NCI-H187 treated with DMSO at 0.1 percent for 48 hours (cell line): ENCODE results near the gene NFKBIE.
"Not testable (repeated sequence)": the region's sequence is repeated elsewhere in the genome, so short reads cannot be mapped to it uniquely, and the experiment has no call there.

ENCODE experiments used
- DNase-seq: peaks from one replicate; lab custom pipeline; 2025; lab: John Stamatoyannopoulos, UW

NFKBIE gene, protein sequence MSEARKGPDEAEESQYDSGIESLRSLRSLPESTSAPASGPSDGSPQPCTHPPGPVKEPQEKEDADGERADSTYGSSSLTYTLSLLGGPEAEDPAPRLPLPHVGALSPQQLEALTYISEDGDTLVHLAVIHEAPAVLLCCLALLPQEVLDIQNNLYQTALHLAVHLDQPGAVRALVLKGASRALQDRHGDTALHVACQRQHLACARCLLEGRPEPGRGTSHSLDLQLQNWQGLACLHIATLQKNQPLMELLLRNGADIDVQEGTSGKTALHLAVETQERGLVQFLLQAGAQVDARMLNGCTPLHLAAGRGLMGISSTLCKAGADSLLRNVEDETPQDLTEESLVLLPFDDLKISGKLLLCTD

DNA sequence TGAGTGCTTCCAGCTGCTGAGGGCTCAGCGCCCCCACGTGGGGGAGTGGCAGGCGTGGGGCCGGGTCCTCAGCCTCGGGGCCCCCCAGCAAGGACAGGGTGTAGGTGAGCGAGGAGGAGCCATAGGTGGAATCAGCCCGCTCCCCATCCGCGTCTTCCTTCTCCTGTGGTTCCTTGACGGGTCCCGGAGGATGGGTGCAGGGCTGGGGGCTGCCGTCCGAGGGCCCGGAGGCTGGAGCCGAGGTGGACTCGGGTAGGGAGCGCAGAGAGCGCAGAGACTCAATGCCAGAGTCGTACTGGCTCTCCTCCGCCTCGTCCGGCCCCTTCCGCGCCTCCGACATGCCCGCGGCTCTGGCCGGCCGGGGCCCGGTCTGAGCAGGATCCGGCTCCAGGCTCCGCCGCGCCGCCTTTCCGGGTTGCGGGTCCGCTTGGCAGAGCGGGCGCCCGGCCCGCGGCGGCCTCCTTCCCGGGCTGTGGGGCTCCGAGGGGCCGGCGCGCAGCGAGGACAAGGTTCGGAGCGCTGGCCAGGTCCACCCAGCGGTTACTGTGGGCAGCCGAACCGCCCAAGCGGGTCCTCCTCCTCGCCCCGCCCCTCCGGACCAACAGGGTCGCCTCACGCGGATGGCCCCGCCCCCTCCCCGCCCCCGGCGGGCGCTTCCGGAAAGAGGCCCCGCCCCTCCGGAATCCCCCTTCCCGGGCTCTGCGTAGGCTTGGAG lies at the start of gene NFKBIE:
Gene NFKBIE, minus strand, starts transcription at position 545 of the 715 bp plus-strand sequence. Its CDS starts 205 bp downstream, at position 340.
- peak; percentile 6 for DNase-seq

DNA sequence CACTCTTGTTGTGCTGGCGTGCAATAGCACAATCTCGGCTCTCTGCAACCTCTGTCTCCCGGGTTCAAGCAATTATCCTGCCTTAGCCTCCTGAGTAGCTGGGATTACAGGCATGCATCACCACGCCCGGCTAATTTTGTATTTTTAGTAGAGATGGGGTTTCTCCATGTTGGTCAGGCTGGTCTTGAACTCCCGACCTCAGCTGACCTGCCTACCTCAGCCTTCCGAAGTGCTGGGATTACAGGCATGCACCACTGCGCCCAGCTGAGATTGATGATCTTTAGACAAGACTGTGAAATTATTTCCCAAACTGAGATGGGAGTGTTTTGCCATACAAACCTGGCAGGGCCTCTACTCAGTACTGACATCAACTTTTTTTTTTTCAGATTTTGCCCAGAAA lies 49.3 kb upstream of the NFKBIE start:
- not testable (repeated sequence) for DNase-seq

DNA sequence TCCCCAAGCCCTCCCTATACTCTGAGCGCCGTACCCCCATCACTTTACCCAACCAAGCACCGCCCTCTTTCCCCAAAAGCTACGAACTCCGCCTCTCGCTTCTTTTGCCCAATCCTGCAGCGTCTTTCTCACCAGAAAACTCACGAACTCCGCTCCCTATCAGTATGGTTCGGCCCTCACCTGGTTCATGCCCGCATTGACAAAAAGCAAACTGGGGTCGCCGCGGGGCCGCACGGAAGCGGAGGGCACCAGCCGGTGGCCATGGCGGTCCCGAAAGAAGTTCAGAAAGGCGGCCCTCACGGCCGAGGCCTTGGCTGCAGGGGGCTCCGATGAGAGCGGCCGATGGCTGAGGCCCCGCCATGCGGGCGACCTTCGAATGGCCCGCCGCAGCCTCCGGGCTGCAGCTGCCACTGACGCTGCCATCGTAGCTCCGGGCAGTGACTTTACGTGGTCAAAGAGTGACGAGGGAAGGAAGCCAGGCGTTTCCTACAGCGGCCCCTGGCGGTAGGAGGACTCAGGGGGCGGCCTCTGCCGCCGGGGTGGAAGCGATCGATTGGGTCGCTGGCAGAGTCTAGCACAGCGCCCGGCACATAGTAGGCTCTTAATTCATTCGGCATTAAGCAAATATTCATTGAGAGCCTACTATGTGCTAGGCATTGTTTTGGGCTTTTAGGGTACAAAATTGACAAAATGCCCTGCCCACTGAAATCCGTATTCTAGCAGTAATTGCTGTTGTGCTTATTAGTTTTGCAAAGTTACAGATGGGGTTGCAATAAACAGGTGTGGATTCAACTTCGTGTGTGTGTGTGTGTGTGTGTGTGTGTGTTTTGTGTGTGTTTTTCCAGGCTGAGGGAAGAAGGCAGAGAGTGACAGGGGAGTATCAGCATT lies 47.8 kb upstream of the NFKBIE start, which contains the start of gene AARS2:
Gene AARS2, minus strand, starts transcription at position 447 of the 888 bp plus-strand sequence. Its CDS starts 24 bp downstream, at position 423.
- DNase-seq, result peak; percentile 35

DNA sequence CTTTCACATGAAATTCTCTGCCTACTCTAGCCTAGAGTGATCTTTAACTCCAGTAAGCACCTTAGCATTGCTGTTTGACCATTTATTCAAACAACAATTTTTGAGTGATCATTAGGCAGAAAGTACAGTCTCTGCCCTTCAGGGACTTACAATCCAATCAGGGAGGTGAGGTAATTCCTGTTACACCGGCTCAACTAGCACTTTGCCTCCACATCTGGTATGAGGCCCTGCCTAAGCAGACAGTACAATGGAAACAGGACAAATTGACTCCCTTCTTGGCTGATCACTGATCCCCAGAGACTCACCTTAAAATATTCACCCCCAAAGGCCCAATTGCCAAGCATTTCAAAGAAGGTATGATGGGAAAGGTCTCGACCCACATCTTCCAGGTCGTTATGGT lies 46.4 kb upstream of the NFKBIE start:
- no peak for DNase-seq

DNA sequence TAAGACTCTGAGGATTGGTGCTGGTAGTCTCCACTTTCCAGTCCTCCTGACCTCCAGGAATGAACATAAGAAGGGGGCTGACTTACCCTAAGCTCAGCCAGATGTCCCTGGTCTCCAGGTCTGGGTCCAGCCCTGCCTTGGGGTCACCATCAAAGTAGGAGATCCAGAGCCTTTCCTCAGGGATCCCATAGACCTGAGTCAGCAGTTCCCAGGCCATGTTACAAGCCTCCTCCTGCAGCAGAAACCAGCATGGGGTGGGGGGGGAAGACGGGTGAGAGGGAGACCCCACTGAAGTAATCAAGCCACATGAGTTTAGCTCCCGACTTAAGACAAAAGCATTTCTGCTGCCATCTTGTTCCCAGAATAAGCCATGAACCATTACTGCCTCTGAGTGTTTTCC lies 46.0 kb upstream of the NFKBIE start:
- no peak for DNase-seq

DNA sequence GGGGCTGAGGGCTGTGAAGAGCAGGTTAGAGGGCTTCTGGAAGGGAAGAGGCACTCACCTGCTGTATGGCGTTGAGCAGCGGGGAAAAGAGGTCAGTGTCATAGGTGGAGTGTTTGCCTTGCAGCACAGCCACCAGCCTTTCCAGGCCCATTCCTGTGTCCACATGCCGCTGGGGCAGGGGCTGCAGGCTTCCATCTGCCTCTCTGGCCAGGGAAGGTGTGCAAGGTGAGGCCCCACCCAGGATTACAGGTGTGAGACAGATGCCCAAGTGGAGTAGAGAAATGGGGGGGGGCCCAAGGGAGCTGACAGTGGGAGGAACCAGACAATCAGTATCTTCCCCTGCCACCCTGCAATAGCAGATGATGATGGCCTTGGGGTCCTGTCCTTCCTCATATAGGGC lies 44.9 kb upstream of the NFKBIE start:
- DNase-seq, result no peak

DNA sequence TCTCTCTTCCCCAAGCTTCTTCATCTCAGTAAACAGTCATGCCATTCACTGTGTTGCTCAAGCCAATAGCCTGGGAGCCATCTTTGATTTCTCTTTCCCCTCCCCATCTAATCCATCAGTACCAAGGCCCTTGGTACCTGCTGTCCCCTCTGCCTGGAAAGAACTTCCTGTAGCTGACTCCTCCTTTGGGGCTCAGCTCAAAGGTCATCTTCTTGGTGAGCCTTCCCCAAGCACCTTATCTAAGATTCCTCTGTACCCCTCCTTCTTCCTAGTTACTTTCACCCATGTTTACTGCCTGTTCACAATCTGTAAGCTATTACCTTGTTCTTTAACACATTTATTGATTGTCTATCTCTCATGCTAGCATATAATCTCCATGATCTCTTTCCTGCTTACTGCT lies 44.3 kb upstream of the NFKBIE start:
- no peak for DNase-seq

DNA sequence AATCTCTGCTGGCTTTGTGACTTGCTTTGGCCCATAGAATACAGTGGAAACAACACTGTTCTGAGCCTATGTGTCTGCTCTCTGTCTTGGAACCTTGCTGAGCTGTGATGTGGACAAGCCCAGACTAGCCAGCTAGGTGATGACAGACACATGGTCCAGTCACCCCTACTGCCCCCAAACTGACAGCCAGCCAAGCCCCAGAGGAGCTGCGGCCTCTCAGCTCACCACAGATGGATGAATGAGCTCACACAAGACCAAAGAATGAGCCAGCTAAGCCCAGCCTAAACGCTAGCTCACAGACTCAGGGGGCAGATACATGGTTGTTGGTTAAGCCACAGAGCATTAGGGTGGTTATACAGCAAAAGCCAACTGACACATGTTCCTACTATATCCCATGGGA lies 43.7 kb upstream of the NFKBIE start:
- no peak for DNase-seq

DNA sequence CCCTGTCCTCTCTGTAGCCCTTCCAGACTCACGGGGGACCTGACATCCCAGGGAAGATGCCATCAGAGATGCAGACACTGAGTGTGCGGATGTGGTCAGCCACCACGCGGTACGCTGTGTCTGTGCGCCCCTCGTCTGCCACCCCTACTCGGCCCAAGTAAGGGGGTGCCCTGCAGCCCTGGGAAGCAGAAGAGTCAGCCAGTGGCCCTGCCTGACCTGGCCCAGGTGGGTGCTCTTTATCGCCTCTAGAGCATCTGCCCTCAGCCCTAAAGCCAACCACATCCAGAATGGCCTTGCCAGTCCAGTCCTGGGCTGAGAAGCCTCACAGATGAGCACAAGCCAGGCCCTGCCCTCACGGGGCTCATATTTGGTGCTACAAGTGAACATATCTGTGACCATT lies 41.9 kb upstream of the NFKBIE start:
- no peak for DNase-seq

DNA sequence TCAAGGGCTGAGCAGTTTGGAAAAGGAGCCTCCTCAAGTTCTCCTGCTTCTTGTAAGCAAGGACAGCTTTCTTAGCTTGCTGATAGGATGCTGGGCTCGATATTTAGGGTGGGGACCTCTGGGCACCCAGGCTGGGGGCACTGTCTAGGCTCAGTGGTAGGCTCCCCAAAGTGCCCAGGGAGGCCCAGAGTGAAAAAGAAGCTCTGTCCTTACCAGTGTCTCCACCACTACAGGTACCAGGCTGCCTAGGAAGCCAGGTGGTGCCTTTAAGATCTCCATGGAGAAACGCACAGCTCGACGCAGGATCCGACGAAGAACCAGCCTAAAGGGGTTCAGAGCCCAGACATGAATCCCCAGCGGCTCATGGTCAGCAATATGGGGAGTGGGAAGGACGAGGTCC lies 41.4 kb upstream of the NFKBIE start:
- DNase-seq, result no peak

DNA sequence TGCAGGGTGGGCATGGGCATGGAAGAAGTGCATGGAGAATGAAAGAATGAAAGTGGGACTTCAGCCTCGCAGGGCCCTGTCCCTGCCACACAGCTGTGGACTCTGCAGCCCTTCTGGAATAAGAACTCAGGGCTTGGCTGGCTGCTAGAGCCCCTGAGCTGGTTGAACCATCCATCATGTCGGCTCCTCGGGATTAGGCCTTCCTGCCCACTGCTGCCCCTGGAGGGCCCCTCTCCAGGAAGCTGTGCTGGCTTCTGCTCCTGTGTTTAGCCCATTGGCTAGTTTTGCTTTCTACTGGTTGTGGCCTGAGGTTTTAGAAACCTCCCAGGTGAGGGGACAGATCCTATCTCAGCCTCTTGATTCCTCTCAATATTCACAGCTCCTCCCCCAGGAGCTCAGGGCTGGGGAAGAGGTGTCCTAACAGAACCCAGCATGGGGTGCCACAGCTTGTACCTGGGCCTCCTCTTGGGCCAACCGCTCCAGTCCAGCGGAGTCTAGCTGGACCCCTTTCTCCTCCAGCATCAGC lies 39.9 kb upstream of the NFKBIE start:
- no peak for DNase-seq

DNA sequence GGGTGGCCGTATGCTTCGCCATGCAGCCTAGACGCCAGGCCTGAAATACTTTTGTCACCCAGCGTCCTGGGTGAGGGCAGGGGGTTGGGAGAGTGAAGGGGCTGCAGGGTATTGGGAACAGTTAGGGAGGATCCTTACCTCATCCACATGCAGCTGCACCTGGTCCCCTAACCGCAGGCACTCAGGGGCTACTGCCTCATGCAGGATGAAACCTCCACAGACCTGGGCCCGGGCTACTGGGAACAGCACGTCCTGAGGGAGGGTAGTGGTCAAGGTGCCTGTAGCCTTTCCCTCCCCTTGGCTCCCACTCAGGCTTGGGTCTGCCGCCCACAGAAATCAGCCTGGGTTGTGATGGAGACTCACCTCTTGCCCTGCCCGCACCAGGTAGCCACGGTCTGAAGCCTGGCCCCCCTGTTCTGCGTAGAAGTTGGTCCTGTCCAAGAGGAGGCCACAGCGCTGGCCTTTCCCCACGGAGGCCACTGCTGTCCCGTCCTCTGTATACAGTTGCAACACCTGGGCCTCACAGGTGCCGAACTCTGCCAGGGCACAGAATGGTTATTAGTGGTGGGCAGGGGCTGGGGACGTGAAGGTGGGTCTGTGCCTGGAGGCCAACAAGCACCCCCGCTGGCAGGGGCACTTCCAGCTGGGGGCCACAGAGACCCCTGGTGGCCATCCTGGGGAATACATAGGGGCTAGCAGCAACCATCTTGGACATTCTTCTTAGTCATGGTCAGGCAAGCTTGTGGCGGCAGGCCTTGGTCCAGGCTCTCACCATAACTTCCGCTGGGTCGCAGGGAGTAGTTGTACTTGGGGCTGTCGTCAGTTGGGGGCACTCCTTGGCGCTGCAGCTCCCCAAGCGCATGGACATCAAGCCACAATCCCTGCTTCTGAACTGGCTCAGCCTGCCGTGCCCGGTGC lies 39.2 kb upstream of the NFKBIE start:
- DNase-seq, result no peak

DNA sequence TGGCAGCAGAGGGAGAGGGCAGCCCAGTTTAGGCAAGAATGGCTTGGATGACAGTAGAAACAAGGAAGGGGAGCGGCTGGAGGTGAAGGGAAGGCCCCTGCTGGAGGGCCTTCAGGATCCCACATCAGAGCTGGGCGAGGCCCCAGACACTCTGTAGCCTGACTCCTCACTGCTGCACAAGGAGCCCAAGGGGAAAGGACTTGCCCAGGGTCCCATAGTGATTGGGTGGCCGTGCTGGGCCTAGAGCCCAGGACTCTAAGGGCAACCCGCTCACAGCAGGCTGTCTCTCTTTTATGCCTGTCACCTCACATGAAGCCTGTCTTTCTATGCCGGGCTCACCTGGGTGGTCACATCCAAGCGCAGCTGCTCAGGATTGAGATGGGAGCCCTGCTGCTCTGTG lies 38.5 kb upstream of the NFKBIE start:
- no peak for DNase-seq

DNA sequence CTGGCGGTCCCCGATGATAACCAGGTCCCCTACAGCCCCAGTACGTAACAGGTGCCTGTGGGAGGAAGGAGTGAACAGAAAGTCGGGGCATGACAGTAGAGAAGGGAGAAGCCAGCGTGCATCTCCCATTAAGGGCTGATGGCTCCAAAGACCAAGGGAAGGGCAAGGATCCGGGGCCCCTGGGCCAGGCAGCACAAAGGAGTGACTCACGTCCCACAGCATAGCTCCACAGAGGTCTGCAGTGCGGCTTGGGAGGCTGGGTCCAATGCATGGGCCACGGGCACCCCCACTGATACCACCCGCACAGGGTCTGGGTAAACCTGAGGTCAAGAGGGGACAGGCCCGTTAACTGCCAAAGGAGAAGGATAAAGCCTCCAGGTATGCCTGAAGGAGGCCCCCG lies 37.5 kb upstream of the NFKBIE start:
- DNase-seq, result no peak

DNA sequence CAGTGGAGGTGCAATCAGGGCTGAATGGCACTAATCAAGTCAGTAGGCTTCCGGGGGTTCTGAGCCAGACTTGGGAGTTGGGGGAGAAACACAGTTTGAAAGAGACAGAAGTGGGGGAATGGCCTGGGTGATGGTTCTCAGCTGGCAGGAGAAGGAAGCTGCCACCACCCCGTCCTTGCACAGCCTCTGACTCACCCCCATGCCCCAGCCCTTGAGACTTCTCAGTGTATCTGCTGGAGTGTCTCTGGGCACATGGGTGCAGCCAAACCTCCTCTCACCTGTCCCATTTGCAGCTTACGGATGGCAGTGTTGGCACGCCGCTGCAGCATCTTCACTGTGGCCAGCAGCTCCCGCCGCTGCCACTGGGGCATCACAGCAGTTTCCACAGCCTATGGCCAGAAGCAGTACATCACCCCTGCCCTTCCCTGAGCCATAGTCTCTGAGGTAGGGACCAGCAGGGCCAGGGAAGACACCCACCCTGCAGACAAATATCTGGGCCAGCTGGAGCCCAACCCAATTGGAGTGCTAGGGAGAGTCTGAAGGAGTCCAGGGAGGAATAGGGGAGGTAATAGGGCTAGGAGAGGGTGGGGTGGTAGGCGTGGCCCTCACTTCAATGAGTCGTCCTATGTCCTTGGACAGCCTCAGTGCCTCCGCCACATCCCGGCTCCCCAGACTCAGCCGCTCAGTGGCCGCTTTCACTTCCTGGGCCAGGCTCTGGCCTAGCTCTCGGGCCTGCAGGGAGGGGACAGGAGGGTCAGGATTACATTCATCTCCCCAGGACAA lies 36.6 kb upstream of the NFKBIE start:
- no peak for DNase-seq

DNA sequence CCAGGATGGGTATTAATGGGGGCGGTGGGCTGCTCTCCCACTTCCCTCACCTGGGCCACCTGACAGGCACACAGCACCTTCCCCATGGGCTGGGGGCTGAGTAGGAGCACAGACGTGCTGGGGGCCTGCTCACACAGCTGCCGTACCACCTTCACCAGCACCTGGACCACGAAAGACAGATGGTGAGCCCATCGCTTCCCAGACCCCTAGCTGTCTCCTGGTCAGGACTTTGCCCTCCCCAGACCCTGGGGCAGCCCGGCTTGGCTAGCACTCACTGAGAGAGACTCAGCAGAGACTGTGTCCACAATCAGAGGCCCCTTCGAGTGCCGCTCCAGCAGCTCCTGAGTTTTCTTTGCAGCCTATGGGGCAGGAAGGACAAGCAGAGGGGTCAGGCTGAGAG lies 35.8 kb upstream of the NFKBIE start:
- no peak for DNase-seq

DNA sequence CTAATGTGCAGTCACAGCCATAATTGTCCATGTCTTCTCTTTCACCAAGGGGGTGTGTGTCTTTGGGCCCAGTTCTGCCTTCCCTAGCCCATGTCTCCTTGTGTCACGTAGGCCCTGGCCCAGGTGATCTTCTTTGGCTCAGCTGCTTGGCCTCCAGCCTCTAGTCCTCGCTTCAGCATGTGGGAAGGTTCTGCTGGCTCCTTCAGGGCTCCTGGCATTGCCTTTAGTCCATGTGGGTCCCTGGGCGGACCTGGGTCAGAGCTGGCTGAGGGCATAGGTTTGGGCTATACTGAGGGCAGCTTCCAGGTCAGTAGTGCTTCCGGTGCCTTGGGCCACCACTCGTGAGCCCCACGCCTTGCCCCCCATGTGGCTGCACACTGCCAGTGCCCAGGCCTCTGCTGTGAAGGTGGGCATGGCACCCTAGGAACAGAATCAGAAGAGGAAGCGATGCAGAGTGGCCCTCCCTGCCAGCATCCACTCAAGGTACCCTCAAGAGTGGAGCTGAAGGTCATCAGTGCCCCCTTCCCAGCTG lies 35.0 kb upstream of the NFKBIE start:
- DNase-seq, result no peak

DNA sequence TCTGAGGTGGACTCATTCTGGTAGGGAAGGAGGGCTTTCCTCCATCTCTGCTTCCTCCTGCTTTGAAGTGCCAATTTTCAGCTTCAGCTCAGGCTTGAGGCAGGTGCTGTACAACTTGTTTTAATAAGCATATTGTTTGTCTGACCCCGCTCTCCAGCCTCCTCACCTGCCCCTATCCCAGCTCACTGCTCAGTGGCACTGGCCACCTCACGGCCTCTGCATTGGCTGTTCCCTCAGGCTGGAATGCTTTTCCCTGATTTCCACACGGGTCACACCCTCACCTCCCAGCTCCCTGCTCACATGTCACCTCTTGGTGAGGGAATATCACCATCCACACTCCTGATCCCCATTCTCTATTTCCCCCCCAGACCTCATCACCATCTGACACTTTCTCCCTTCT lies 33.5 kb upstream of the NFKBIE start:
- no peak for DNase-seq

DNA sequence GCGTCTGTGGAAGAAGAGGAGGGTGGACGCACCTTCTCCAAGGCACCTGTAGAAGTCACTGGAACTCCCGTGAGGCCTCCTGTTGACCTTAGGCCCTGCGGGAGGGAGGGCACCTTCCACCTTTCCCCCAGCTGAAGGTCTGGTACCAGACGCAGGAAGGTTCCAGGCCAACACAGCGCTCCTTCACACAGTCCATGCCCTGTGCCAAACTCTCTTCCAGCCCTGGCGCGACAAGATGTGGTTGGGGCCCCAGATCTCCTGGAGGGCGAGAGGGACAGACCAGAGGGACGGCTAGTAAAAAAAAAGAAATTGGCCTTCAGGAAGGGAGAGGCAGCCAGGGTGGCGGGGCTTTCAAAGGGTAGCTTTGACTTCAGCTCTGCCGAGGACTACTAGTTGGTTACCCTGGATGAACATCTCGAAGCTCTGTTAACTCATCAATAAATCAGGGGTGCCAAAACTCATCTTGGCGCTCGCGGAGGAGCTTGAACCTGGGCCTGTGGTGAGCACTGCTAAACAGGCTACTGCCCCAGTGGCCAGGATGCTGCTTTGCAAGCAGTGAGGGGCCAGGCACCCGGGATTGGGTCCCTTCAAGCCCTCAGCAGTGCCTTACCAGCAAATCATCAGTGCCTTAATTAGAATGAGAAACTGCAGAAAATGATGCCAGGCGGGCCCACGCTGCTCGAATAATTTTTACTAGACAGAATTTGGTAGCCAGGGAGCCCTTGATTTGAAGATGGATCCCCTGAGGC lies 32.9 kb upstream of the NFKBIE start:
- no peak for DNase-seq
